Stimulated activated CD4-positive, alpha-beta T cell treated with anti-CD3 and anti-CD28 coated beads, TNF-alpha, amount 100 ng/mL, for 4 hours (primary cell): ENCODE results near the gene CYP2E1.
"Not testable (repeated sequence)": the region's sequence is repeated elsewhere in the genome, so short reads cannot be mapped to it uniquely, and the experiment has no call there.

ENCODE experiments used
- DNase-seq, 3 experiments: peaks; one replicate each; pipeline ENCODE4 v3.0.0-alpha.2; 2020; ENCODE audit warnings: low read depth in 3 of 3

The CYP2E1 gene

DNA sequence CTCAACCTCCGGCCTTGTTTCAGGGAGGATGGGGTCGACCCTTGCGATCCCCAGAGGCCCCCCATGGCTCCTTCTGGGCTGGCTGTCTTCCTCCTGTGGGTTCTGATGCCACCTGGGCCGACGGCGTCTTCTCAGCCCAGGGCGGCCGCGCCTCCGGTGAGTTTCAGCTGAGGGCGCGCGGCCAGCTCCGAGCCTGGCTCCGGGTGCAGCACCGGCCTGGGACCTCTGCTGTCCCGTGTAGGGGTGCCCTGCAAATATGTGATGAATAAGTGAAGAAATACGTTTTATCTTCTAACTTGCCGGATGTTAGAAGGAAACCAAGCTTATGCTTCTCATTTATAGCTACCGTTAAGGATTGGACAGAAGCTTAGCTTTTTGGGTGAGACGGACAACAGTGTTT, 42.6 kb downstream of the CYP2E1 start:
- not testable (repeated sequence) for DNase-seq

DNA sequence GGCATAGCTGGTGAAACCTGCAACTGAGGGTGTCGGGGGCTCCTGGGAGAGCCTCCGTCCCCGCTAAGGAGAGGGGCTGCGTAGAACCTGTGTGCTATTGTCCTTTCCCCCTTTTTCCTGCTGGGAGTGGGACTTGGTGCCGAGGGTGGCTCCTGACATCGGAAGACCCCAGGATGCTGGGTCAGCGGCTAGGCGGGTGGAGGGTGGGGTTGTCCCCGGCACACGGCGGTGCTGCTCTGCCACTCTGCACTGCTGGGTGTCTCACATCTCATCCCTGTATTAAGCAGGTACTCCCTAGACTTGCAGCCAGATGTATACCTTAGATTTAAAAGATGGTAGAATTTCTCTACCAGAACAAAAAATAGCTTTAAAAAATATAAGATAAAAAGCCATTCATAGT, 44.9 kb downstream of the CYP2E1 start:
- not testable (repeated sequence) for DNase-seq

DNA sequence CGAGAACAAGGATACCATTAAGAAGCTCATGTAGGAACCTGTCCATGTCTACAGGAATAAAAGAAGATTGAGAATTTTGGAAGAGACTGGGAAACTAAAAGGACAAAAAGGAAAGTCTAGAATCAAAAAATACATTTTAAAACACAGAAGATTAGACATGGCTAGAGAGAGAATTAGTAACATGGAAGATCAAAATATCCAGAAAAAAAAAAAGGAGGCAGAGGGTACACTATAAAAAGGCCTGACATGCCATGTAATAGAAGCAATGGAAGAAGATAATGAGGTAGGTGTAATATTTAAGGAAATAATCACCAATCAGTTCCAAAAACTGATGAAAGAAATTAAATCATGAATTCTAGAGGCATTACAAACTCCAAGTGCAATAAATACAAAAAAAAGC, 46.3 kb downstream of the CYP2E1 start:
- DNase-seq: not testable (repeated sequence)

DNA sequence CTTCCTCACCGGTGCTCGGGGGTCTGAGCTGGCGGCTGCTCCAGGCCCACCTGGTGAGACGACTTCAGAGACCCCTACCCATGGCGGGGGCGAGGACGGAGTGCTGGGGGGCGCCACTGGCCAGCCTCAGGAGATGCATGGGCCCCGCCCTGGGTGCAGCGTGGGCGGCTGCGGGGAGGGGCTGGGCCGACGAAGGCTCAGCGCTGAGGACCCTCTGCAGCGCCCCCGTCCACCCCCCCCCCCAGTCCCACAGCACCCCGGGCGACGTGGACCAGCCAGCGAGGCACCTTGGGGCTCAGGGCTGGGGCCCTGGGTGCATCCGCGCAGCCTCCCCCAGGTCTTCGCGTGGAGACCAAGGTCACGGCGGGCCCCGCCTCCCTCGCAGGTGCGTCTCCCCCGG, 49.9 kb downstream of the CYP2E1 start:
- DNase-seq: not testable (repeated sequence)
